Hippocampal formation (tissue), 2 donors: ENCODE data around the gene SLX9.

ENCODE experiments used
- DNase-seq, 2 donors: peaks; one replicate each; lab custom pipeline; 2025; lab: John Stamatoyannopoulos, UW

Gene SLX9

GRCh38 chr21:44989943-44990780 lies 50.3 kb downstream of the SLX9 start:
- DNase-seq, result no peak

GRCh38 chr21:44990921-44991320 lies 51.1 kb downstream of the SLX9 start:
- no peak for DNase-seq

- no peak for DNase-seq
Observed at GRCh38 chr21:44991538-44992483, 52.0 kb downstream of the SLX9 start.

- no peak for DNase-seq
Observed at GRCh38 chr21:44992608-44993031, 52.8 kb downstream of the SLX9 start.

GRCh38 chr21:44993321-44994046 lies 53.7 kb downstream of the SLX9 start:
- no peak for DNase-seq

- DNase-seq, result no peak
Observed at GRCh38 chr21:44994047-44994694, 54.3 kb downstream of the SLX9 start.

GRCh38 chr21:44994695-44995342 lies 55.0 kb downstream of the SLX9 start:
- peak in 1 of 2 donors; percentile 5 for DNase-seq

- DNase-seq, result no peak
Observed at GRCh38 chr21:44995343-44995941, 55.6 kb downstream of the SLX9 start.

GRCh38 chr21:44996096-44996495 lies 56.3 kb downstream of the SLX9 start:
- no peak for DNase-seq

GRCh38 chr21:44996501-44996921 lies 56.7 kb downstream of the SLX9 start:
- DNase-seq, result no peak

- DNase-seq, result no peak
Observed at GRCh38 chr21:44996983-44997936, 57.4 kb downstream of the SLX9 start.

- DNase-seq, result no peak
Observed at GRCh38 chr21:44998086-44998620, 58.3 kb downstream of the SLX9 start.

- DNase-seq, result no peak
Observed at GRCh38 chr21:44998621-44999427, 59.0 kb downstream of the SLX9 start.

GRCh38 chr21:44999428-44999971 lies 59.7 kb downstream of the SLX9 start:
- DNase-seq, result no peak

- DNase-seq, result no peak
Observed at GRCh38 chr21:44999972-45000636, 60.3 kb downstream of the SLX9 start.

GRCh38 chr21:45000637-45001133 lies 60.9 kb downstream of the SLX9 start:
- no peak for DNase-seq
